NCI-H1436 treated with DMSO at 0.1 percent for 48 hours (cell line): ENCODE data around the gene TMEM158.

Experiments used
- DNase-seq: peaks from one replicate; lab custom pipeline; 2025; lab: John Stamatoyannopoulos, UW

The TMEM158 gene

DNA sequence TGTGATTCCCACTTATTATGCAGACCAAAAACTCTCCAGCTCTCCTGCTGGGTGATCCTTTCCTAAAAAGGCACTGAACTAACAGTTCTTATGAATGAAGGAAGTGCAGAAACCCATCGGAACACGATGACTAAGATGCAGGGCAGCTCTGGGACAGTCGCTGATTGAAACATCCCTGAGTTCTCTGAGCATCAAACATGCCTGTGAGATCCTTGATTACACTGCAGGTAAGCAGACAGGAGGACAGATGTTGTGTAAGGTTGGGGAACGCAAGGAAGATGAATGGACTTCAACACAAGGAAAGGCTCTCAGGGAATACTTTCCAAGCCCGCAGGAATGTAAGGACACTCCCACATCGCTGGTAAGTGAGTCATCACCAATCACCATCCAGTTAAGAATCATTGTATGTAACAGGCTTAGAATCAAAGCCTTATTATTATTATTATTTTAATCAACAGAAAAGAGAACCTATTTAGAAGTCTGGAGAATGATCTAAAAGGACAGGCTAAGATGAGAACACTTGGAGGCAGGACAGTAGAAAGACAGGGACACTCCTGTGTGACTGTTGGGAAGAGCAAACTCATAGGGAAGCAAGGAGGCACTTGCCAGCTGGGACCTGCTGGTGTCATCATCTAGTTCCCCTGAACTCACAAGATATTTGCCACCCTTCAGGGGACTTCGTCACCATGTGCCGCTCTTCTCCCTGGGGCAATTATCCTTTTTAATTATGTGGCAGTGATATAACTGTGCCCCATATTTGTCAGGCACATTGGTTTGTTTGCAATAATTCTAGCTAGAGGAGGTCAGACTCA, 26.0 kb downstream of the TMEM158 start:
- no peak for DNase-seq

DNA sequence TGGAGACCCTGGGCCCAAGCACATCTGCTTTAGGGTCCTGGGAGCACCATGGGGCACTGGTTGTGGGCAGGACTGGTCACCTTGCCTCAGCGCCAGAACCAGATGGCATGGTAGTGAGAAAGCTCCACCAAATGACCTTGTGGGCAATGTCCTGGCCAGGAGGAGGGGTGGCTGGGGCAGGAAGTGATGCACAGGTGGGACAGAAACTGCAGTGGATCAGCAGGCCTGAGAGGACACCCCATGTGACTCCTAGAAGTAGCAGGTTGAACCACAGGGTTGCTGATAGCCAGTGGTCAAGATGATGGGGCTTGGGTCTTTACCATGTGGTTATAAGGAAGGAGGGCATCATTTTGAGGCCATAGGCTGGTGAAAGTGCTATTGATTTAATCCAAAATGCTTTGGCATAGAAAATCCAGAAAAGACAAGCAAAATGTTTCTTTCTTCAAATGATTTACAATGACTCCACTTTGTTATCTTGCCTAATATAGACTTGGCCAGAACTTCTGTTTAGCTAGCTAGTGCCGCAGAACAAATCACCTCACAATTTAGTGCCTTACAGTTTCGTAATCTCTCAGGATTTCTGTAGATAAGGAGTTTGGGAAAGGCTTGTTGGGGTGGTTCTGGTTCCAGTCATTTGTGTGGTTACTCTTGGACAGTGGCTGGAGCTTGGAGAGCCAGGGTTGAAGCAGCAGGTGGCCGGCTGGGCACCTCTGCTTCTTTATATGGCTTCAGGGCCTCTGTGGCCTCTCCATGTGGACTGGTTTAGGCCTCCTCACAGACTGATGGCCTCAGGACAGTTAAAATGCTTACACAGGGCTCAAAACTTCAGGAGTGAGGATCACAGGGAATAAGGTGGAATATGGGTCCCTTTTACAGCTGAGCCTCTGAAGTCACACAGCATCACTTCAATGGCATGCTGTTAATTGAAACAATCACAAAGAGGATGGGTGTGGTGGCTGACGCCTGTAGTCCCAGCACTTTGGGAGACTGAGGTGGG, 27.5 kb downstream of the TMEM158 start:
- no peak for DNase-seq

DNA sequence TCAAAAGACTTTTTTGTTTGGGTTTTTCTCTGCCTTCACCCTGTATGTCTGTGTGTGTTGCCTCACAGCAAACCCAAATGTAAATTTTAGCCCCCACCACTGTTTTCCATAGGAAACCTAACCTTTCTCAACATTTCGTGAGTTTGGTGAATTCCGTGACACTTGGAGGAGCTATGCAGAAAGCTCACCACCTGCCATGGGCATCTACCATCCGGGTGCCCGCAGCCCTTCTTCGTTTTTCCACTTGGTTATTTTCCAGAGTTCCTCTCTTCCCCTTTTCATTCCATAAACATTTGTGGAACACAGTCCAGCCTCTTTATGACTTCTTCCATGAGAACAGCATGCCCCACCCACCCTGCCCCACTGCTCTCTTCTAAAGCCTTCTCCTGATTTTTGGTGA, 31.3 kb downstream of the TMEM158 start:
- DNase-seq: no peak

DNA sequence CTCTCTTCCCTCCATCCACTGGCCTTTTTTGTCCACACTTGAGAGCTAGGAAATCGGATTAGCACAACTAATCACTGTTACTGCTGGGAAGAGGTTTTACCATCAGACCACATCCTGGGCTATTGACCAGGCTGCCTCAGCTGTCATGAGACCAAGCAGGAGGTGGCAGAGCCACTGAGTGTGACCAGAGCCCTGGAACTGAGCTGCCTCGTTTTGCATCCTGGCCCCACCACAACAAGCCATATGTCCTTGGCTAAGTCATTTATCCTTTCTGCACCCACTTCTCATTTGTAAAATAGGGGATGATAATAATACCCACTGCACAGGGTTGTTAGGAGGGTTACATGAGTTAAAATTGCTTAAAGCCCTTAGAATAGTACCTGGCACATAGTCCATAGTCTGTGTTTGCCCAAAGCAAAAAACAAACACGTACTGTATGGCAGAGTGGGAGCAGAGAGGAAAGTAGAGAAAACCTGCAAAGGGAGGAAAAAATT, 34.1 kb downstream of the TMEM158 start:
- DNase-seq: no peak

DNA sequence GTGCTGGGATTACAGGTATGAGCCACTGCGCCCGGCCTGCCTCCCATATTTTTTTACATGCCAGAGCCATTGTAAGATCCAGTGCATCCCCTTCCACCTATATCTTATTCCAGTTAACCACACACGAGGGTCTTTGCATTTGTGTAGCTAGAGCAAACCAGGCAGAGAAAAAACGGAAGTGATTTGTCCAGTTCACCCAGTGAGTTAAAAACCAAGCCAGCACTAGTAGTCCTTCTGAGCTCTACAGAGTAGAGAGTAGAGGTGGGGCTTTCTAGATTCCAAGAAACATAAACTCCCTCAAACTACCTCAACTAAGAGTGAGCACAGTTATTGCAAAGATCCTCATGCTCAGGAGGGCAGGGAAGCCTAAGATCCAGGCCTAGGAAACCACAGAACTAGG, 34.7 kb downstream of the TMEM158 start:
- no peak for DNase-seq

DNA sequence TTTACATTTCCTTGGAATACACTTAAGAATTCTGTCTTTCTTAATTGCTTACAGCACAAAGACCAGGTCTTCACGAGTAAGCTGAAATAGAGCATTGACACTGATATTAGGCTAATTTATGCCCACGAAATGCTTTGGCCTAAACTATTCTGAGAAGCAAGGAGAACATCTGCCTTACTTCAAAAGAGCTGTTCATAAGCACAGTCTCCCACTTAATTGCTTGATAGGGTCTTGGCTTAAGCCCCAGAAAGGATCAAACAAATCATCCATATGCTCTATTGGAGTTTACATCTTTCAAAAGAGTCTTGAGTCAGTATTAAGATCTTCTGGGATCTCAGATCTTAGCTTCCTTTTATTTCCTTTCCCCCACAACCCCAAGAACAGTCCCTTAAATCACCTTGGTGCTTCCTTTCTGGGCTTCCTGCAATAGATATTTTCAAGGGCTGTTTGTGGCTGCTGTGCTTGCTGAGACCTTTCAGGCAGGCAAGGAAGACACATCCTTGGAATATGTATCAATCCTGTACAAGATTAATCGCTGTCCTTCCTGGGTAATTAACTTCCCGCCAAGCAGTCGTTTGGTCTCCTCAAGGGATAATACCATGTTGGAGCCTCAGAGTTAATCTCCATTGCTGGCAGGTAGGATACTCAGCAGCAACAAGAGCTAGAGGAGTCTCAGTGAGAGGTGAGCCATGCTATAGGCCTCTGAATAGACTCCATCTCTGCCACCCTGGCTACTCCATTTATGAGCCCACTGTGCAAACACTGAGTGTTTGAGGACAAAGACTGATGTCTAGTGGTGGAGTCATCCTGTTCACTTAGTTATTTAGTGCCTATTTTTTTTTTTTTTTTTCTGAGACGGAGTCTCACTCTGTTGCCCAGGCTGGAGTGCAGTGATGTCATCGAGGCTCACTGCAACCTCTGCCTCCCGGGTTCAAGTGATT, 37.1 kb downstream of the TMEM158 start:
- DNase-seq: no peak

DNA sequence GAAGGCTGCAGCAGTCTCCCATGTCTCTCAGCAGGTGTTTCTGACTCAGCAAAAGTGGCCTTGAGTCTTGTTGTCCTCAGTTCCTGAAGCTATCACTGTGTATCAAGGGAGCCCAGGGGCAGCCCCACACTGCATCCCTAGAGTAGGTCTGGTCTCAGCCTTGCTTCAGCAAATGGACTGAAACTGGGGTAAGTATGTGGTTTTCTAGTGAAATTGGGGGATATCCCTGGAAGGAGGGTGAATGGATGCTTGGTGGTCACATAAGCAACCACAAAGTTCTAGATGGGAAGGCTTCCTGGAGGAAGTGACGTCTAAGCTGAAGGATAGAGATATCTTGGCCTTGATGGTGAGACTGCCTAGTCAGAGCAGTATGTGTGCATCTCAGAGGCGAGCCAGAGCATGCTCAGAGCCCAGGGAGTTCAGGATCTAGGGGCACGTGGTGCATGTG, 38.4 kb downstream of the TMEM158 start:
- DNase-seq: no peak

DNA sequence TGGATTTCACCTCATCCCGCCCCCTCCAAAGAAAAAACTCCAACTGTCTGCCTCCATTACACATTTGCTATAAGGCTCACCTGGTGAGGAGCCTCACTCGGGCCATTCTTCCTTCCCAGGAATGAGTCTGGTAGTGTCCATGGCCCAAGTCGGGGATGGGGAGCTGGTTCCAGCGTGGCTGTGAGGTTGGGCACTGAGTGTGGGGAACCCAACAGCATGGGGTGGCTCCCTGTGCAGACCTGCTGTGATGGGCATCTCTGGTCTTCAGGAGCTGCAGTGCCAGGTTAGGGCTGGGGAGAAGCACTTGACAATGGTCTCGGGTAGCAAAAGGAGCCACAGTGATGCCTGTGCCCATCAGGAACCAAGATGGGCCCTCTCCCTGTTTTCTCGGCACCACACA, 39.2 kb downstream of the TMEM158 start:
- no peak for DNase-seq

DNA sequence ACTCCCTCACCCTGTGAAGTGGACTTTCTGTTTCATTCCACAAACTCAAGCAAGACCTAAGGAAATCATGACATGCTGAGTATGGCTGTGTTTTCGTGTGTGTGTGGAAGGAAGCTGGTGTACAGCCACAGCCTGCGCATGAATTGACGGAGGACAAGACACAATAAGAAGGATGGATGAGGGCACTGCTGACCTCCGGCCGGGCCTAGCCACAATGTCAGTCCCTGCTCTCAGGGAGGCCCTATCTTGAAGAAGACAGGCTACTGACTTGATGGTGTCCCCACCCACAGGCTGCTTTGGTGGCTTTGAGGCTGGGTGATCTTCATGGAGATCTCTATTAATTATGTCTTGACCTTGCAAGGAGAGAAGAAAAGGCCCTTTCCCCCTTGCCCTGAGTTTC, 40.6 kb downstream of the TMEM158 start:
- DNase-seq: no peak

DNA sequence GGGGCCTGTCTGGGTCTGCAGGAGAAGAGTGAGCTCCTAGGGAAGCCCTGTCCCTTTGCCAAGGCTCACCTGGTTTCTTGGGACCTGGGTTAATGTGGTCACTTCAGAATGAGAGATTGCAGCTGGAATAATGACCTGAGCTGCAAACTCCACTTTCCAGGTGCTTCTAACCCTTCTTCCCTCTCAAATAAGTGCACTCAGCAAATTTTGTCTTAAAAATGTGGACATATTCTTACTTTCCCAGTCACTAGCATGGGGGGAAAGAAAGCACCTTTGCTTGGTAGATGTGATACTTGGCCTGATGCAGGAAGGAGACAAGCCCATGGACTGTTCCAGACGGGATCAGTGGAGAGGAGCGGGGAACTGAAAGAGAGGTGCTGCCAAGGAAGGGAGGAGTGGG, 41.0 kb downstream of the TMEM158 start:
- DNase-seq: no peak

DNA sequence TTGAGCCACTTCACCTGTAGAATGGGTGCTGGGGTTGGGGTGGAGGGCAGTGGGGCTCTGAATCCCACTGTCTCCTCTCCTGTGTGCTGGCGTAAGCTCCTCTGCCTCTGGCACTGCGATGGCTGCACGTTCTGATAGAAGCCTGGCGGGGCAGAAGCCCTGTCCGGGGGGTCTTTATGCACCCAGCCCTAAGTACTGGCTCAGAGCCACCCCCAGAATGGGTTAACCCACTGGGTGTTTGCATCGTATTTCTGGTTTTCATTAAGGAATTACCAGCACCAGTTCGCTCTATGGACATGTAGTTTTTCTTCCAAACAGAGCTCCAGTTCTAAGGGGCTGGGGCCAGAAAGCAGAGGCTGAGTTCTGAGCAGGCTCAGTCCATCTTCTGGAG, 42.2 kb downstream of the TMEM158 start:
- DNase-seq: no peak

DNA sequence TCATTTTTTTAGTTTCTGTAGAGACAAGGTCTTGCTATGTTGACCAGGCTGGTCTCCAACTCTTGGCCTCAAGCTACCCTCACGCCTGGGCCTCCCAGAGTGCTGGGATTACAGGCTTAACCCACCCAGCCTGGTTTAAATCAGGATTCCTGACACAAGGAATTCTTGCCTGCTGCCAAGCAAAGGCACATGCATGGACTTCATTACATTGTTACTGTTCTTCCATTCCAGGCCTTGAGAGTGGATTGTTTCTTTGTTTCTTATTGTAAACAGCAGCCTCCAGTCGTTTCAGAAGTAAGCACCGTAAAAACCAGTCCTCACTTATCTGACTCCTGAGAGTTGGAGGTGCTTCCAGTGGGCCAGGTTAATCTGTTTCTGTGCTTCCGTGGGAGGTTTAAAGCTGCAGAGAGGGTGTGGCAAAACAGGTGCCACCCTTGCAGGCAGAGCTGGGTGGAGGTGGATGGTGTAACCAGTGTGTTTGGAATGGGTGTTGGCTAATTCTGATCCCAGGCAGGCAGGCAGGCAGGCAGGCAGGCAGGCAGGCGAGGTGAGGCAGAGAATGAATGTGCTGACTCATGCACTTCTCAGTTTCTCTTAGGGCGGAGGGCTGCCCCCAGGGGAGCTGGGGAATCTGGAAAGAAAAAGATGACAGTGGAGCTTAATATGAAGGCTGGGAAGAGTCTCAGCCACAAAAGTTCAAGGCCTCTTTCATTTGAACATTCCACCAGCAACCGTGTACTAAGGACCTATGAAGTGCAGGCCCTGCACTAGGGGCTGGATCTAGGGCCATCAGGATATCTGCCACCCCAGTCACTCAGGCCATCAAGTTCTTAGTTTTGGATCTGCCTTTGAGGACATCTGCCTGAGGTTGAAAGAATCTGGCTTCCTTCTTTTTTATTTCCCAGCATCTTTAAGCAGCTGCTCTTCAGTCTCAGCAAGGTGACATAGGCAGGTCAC, 42.9 kb downstream of the TMEM158 start:
- DNase-seq: no peak

DNA sequence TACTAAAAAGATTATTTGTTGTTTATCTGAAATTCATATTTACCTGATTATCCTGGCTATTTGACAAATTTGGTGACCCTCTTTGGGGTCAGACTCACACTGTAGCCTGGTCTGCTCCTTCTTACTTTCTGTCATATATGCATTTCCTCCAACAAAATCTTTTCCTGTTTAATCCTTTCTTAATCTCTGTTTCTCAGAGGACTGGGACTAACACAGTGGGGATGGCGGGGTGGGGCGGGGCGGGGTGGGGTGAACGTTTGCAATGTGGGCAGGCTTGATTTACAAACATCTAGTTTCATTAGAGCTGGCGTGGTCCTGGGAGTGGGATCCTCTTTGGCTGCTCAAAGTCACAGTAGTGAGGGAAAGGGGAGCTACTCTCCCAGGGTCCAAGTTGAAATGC, 44.6 kb downstream of the TMEM158 start:
- DNase-seq: no peak

DNA sequence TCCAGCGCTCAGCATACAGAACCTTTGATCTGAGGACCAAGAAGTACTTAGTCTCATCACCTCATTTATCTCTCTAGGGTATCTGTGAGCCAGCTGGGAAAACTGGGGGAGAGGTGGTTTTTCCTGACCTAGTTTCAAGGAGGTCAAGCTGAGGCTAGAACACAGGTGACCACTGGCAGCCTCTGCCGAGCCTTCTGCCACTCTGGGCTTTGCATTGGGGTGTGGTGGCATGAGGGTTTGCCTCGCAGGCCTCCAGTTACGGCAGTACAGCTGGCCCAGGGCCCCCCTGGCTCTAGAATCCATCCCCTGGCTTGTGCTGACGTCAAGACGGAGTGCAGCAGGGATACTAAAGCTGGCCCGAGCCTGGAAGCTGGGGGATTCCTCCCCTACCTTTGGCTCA, 45.2 kb downstream of the TMEM158 start:
- no peak for DNase-seq

DNA sequence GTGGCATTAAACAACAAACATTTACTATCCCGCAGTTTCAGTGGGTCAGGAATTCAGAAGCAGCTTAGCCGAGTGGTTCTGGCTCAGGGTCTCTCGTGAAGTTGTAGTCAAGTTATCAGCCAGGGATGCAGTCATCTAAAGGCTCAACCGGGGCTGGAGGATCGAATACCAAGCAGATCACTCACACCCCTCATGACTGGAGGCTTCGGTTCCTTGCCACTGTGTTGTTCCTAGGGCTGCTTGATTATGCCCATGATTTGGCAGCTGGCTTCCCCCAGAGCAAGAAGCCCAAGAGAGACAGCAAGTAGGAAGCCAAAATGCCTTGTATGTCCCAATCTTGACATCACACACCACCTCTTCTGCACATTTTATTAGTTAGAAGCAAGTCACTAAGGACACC, 46.0 kb downstream of the TMEM158 start:
- DNase-seq: no peak

DNA sequence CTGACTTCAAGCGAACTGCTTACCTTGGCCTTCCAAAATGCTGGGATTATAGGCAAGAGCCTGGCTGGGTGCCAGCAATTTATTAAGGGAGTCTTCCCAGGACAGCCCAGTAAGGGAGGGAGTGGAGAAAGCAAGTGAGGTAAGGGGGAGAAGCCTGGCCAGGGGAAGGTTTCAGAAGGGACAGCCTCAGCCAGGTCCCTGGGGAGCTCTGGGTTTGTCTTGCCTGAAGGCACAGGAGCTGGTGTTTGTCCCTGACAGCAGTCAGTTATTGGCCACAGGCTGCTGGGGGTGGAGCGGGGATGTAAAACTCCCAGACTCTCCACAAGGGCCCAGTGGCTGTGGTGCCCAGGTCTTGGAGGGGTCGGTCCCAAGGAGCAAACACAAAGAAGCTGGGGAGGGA, 46.9 kb downstream of the TMEM158 start:
- DNase-seq: no peak

DNA sequence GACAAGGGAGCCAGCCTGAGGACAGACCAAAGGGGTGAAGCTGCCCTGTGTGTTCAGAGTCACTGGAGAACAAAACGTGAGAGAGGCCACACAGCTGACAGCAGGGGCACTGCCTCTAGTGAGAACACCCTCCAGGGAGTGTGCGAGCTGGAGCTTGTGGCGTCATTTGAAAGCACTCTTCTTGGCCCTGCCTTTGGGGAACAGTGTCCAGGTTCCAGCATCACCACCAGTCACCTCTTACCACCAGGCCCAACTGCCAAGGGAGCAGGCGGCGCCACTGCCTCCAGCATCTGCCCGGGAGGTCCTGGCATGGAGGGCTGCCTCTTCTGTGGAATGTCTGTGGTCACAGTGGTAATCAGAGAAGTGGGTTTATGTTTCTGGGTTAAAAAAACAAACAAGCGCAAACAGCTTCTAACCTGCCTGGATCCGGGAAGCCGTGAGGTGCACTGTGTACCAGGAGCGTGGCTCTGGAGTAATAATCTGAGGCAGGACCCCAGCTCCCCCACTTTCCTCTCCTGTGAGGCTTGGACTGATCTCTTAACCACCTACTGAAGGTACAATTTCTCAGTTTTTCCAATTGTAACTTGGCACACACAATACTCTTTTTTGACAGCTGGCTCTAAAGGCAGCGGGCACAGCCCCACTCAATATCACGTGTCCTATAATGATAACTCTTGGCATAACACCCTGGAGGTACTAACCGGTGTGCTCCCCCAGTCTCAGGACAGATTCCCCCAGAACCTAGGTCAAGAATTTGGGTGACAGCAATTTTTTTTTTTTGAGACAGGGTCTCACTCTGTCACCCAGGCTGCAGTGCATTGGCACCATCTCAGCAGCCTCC, 47.7 kb downstream of the TMEM158 start:
- no peak for DNase-seq

DNA sequence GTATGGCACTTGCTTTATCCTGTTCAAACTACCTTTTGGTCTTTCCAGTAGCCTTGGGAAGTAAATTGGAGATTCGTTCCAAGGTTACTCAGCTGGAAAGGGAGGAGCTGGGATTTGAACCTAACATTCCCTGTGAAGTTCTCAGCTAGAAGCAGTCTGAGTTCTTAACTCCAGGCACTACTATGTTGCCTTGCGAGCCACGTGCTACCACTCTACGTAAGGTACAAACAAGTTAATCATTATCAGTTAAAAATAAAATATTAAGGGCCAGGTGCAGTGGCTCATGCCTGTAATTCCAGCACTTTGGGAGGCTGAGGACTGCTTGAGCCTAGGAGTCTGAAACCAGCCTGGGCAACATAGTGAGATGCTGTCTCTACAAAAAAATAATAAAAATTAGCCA, 49.2 kb downstream of the TMEM158 start:
- DNase-seq: no peak
